HepG2 (cell line): ENCODE measurements around the gene ADCY9. TPM values are rescaled to one million over a fixed set of nuclear protein-coding genes. Genes with fewer than 3 reads are reported as not detected.

ENCODE experiments used
- CBX2 ChIP-seq, 2 experiments: fragments of 200-600 bp in 1 of 2; sonication (generic); formaldehyde crosslinking in 1 of 2; IDR thresholded peaks; 2 replicates each; pipeline versions ENCODE4 v1.7.0 to v1.8.1; 2018 to 2022; ENCODE audit warnings: low read depth in 2 of 2, low read length in 1 of 2, mild to moderate bottlenecking in 1 of 2, missing genetic modification reagents in 1 of 2
- CEBPB ChIP-seq: IDR thresholded peaks from 2 replicates; pipeline ENCODE4 v1.6.1; 2011; ENCODE audit warnings: low read depth, low read length, improper control_type of control experiment, borderline replicate concordance
- FOXC1 ChIP-seq: sonication (generic); formaldehyde crosslinking; IDR thresholded peaks from 2 replicates; pipeline ENCODE4 v1.8.0; 2022; ENCODE audit warnings: mild to moderate bottlenecking, missing genetic modification reagents, borderline replicate concordance
- GPN1 ChIP-seq: sonication (generic); formaldehyde crosslinking; IDR thresholded peaks from 2 replicates; pipeline ENCODE4 v1.5.1; 2020; ENCODE audit warnings: missing genetic modification reagents, borderline replicate concordance
- HDAC6 ChIP-seq: fragments of 200-600 bp; sonication (generic); IDR thresholded peaks from 2 replicates; pipeline ENCODE4 v1.7.0; 2017; ENCODE audit warnings: mild to moderate bottlenecking, antibody characterized with exemption, low read length, low read depth
- HNF4A ChIP-seq: sonication (generic); formaldehyde crosslinking; IDR thresholded peaks from 2 replicates; pipeline ENCODE4 v1.4.0; 2020; ENCODE audit warnings: missing genetic modification reagents
- HNRNPLL ChIP-seq: fragments of 200-400 bp; formaldehyde crosslinking; IDR thresholded peaks from 2 replicates; pipeline ENCODE4 v1.6.1; 2017; ENCODE audit warnings: mild to moderate bottlenecking, low read depth, low read length; ENCODE audit not compliant: poor library complexity, severe bottlenecking
- IKZF4 ChIP-seq: sonication (generic); formaldehyde crosslinking; IDR thresholded peaks from 2 replicates; pipeline ENCODE4 v1.5.1; 2020; ENCODE audit warnings: borderline replicate concordance, mild to moderate bottlenecking, low read depth, missing genetic modification reagents; ENCODE audit errors: not compliant biosample characterization
- KMT2A ChIP-seq: sonication (generic); formaldehyde crosslinking; IDR thresholded peaks from 2 replicates; pipeline ENCODE4 v1.4.0; 2020; ENCODE audit warnings: missing genetic modification reagents
- MAF1 ChIP-seq: sonication (generic); formaldehyde crosslinking; IDR thresholded peaks from 2 replicates; pipeline ENCODE4 v1.5.0; 2020; ENCODE audit warnings: missing genetic modification reagents, borderline replicate concordance
- NFKB2 ChIP-seq: sonication (generic); formaldehyde crosslinking; IDR thresholded peaks from 2 replicates; pipeline ENCODE4 v1.4.0; 2020; ENCODE audit warnings: missing genetic modification reagents, borderline replicate concordance
- RNF2 ChIP-seq: fragments of 450-650 bp; conservative IDR thresholded peaks from 2 replicates; pipeline ENCODE4 v1.6.1; 2016; ENCODE audit warnings: low read depth
- ZBTB26 ChIP-seq: IDR thresholded peaks from 2 replicates; pipeline ENCODE4 v1.6.1; 2016; ENCODE audit warnings: missing compliant biosample characterization, missing genetic modification reagents, borderline replicate concordance
- ZNF253 ChIP-seq: sonication (generic); formaldehyde crosslinking; IDR thresholded peaks from 2 replicates; pipeline ENCODE4 v1.8.0; 2022; ENCODE audit warnings: mild to moderate bottlenecking, missing genetic modification reagents, borderline replicate concordance
- ZNF275 ChIP-seq: sonication (generic); formaldehyde crosslinking; IDR thresholded peaks from 2 replicates; pipeline ENCODE4 v1.8.0; 2022; ENCODE audit warnings: missing genetic modification reagents, mild to moderate bottlenecking, inconsistent platforms, borderline replicate concordance
- ZNF331 ChIP-seq: sonication (generic); formaldehyde crosslinking; IDR thresholded peaks from 2 replicates; pipeline ENCODE4 v1.4.0; 2020; ENCODE audit warnings: missing genetic modification reagents
- ZNF713 ChIP-seq: sonication (generic); formaldehyde crosslinking; IDR thresholded peaks from 2 replicates; pipeline ENCODE4 v1.4.0; 2020; ENCODE audit warnings: mild to moderate bottlenecking, missing genetic modification reagents
- ZNF724P ChIP-seq: sonication (generic); formaldehyde crosslinking; IDR thresholded peaks from 2 replicates; pipeline ENCODE4 v1.8.0; 2022; ENCODE audit warnings: missing genetic modification reagents, borderline replicate concordance
- polyA plus RNA-seq, 8 experiments: library from polyadenylated mRNA; depleted of rRNA in 3 of 8; stranded (reverse) in 7 of 8; unstranded in 1 of 8; fragments of >200 nt; fragmentation: Illumina TruSeq in 4 of 8; extraction: Trizol in 4 of 8; gene quantifications; 2 replicates each; pipeline versions ENCODE4 v1.2.1 to v1.2.3, GENCODE V29; 2011 to 2016; ENCODE audit warnings: low read depth in 4 of 8, missing spikeins in 1 of 8, mixed read lengths in 1 of 8; ENCODE audit not compliant: insufficient read depth in 1 of 8
- total RNA-seq, 5 experiments: library from RNA; depleted of rRNA; stranded (reverse); fragments of >200 nt; fragmentation: Illumina TruSeq; extraction: Trizol; gene quantifications; 2 replicates each; pipeline ENCODE4 v1.2.3, GENCODE V29; 2016; ENCODE audit warnings: low read depth in 1 of 5
- TF ChIP-seq, protein P1 (sequence below): sonication (generic); formaldehyde crosslinking; IDR thresholded peaks from 2 replicates; pipeline ENCODE4 v1.5.0; 2020; ENCODE audit warnings: missing genetic modification reagents
- TF ChIP-seq, protein P2 (sequence below): sonication (generic); formaldehyde crosslinking; conservative IDR thresholded peaks from 2 replicates; pipeline ENCODE4 v1.4.0; 2020; ENCODE audit warnings: mild to moderate bottlenecking, missing genetic modification reagents, moderate library complexity

Gene ADCY9
- total and polyA plus RNA-seq, 2 of the 13 experiments (the other 11 are each of a cell fraction or from before 2014, with no cell fraction given), result 11.2 to 13.9 TPM

- no peak for TF ChIP-seq ZNF253
- no peak for TF ChIP-seq HDAC6
- TF ChIP-seq ZNF713 (CRISPR knock-in tag), result no peak
- TF ChIP-seq ZNF275 (CRISPR knock-in tag), result no peak
- no peak for TF ChIP-seq HNF4A (CRISPR knock-in tag)
- no peak for TF ChIP-seq GPN1 (CRISPR knock-in tag)
- no peak for TF ChIP-seq RNF2
- TF ChIP-seq, protein P1, sequence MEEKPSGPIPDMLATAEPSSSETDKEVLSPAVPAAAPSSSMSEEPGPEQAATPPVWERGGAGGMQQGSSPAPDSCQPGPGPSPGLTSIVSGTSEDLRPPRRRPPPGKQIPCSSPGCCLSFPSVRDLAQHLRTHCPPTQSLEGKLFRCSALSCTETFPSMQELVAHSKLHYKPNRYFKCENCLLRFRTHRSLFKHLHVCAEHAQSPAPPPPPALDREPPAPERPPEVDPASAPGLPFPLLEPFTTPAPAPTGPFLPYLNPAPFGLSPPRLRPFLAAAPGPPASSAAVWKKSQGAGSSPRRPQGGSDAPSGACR (CRISPR knock-in tag), result 0 out of 2 replicates have a peak, but pooled peaks have one; percentile 40
- peak; percentile 31 for TF ChIP-seq HNRNPLL
- TF ChIP-seq, protein P2, sequence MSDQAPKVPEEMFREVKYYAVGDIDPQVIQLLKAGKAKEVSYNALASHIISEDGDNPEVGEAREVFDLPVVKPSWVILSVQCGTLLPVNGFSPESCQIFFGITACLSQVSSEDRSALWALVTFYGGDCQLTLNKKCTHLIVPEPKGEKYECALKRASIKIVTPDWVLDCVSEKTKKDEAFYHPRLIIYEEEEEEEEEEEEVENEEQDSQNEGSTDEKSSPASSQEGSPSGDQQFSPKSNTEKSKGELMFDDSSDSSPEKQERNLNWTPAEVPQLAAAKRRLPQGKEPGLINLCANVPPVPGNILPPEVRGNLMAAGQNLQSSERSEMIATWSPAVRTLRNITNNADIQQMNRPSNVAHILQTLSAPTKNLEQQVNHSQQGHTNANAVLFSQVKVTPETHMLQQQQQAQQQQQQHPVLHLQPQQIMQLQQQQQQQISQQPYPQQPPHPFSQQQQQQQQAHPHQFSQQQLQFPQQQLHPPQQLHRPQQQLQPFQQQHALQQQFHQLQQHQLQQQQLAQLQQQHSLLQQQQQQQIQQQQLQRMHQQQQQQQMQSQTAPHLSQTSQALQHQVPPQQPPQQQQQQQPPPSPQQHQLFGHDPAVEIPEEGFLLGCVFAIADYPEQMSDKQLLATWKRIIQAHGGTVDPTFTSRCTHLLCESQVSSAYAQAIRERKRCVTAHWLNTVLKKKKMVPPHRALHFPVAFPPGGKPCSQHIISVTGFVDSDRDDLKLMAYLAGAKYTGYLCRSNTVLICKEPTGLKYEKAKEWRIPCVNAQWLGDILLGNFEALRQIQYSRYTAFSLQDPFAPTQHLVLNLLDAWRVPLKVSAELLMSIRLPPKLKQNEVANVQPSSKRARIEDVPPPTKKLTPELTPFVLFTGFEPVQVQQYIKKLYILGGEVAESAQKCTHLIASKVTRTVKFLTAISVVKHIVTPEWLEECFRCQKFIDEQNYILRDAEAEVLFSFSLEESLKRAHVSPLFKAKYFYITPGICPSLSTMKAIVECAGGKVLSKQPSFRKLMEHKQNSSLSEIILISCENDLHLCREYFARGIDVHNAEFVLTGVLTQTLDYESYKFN (CRISPR knock-in tag), result no peak
- TF ChIP-seq KMT2A (CRISPR knock-in tag), result no peak
- TF ChIP-seq IKZF4, result no peak
- no peak for TF ChIP-seq ZNF724P (CRISPR knock-in tag)
- TF ChIP-seq CBX2 (IDR thresholded peaks at IDR 0.05; ENCODE audit: low read depth, low read length), result no peak
- TF ChIP-seq CBX2 (CRISPR knock-in tag; IDR thresholded peaks at IDR 0.05; ENCODE audit: low read depth), result no peak
- peak; percentile 41; the same call in 1 of the 2 replicates for TF ChIP-seq NFKB2 (CRISPR knock-in tag)
- no peak for TF ChIP-seq ZBTB26 (CRISPR knock-in tag)
- TF ChIP-seq CEBPB, result no peak
- TF ChIP-seq MAF1 (CRISPR knock-in tag), result no peak
- no peak for TF ChIP-seq ZNF331 (CRISPR knock-in tag)
- TF ChIP-seq FOXC1 (CRISPR knock-in tag), result peak; percentile 27; the same call in 1 of the 2 replicates
Measured at GRCh38 chr16:3938843-3939624, 177.2 kb downstream of the ADCY9 start (continued).
